Spleen (tissue), 3 donors: ENCODE results near the gene BTBD3.

Experiments
- POLR2A ChIP-seq, 3 donors: fragments of 450-650 bp; IDR thresholded peaks; one replicate each; pipeline ENCODE4 v1.5.1; 2017; ENCODE audit warnings: antibody characterized with exemption in 3 of 3, mild to moderate bottlenecking in 1 of 3
- POLR2AphosphoS5 ChIP-seq, 3 donors: sonication (generic); formaldehyde crosslinking; IDR thresholded peaks; one replicate each; pipeline ENCODE4 v1.5.1; 2017; ENCODE audit warnings: antibody characterized with exemption in 3 of 3

GRCh38 chr20:11924923-11925322, 7.2 kb downstream of the BTBD3 start:
- TF ChIP-seq POLR2AphosphoS5 (IDR thresholded peaks at IDR 0.05) (no peak), POLR2A (IDR thresholded peaks at IDR 0.05) (no peak)
